VCaP (cell line): ENCODE data around the gene TMF1.

Experiments
- H3K27ac ChIP-seq: fragments of 450-650 bp; 2 replicates; pipeline ENCODE4 v1.5.1; 2017
- CTCF ChIP-seq: fragments of 450-650 bp; conservative IDR thresholded peaks from 2 replicates; pipeline ENCODE4 v1.5.1; 2017; ENCODE audit warnings: mild to moderate bottlenecking, moderate library complexity

Gene TMF1

GRCh38 chr3:68987322-68987721 is 64.8 kb downstream of the TMF1 start:
- no peak for TF ChIP-seq CTCF
- H3K27ac ChIP-seq: no peak overlapping the region

GRCh38 chr3:68986496-68987208 is 65.5 kb downstream of the TMF1 start:
- no peak for TF ChIP-seq CTCF
- no peak overlapping the region for H3K27ac ChIP-seq

- H3K27ac ChIP-seq: no peak overlapping the region
- no peak for TF ChIP-seq CTCF
These were observed 66.9 kb downstream of the TMF1 start for GRCh38 chr3:68985146-68985790.

DNA sequence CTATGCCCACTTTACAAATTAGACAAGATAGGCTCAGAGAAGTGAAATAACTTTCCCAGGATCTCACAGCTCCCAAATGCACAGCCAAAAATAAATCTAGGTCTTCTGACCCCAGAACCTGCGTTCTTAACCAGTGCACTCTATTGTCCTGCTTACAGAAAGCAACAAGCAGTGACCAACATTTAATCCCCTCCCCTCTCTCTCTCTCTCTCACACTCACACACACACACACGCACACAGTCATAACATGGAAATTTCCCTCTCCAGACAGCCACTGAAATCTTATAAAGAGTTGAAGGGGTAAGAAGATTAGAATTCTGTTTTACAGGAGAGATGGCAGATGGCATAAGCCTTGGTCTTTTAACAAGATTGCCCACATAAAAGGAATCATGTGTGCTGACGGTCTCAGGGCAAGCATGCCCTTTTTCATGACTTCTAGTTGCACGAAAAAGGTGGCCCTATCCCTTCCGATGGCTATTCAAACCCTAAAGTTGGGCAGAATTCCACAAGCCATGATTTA is 68.1 kb downstream of the TMF1 start:
- H3K27ac ChIP-seq: no peak overlapping the region
- TF ChIP-seq CTCF: no peak

- TF ChIP-seq CTCF: no peak
These were observed 74.5 kb downstream of the TMF1 start for GRCh38 chr3:68977486-68978167.

DNA sequence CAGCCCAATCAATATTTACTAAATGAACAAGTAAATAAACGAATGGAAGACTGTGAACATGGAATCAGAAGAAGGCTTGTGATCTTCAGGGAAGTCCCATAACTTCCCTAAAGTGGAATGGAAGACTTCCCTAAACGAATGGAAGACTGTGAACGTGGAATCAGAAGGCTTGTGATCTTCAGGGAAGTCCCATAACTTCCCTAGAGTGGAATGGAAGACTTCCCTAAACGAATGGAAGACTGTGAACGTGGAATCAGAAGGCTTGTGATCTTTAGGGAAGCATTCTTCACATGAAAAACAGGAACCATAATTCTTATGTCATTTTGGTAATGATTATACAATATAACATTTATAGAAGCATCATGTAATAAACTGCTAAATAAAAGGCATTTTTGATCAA is 77.4 kb downstream of the TMF1 start:
- no peak overlapping the region for H3K27ac ChIP-seq
- no peak for TF ChIP-seq CTCF

More at GRCh38 chr3:68977486-68978167, 74.5 kb downstream of the TMF1 start:
- no peak overlapping the region for H3K27ac ChIP-seq

- H3K27ac ChIP-seq: no peak overlapping the region
- TF ChIP-seq CTCF: no peak
These were observed 78.5 kb downstream of the TMF1 start for GRCh38 chr3:68973639-68974038.
